ENCODE data around the gene SCIMP. TPM values are rescaled to one million over a fixed set of nuclear protein-coding genes. Genes with fewer than 3 reads are reported as not detected.

SCIMP gene
- total RNA-seq, 4 donors from 2014 or later, result 0.82 to 9.1 (median 2.6) TPM; not detected in 1

DNA sequence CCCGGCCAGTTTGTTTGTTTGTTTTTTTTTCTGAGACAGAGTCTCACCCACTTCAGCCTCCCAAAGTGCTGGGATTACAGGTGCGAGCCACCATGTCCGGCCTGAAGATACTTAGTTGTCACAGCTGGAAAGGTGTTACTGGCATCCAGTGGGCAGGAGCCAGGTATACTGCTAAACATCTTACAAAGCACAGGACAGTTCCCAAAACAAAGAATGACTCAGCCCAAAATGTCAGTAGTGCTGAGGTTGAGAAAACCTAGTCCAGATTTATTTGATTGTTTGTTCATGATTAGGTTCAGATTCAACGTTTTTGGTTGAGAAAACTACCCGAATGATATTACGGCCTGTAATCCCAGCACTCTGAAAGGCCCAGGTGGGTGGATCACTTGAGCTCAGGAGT is 28.8 kb upstream of the SCIMP start:
- 80 to 92% methylated on average over 3 to 6 of the region's 6 CpGs for WGBS, 2 donors (ENCODE audit: low coverage in 1 of 2)
- intact Hi-C loops (cut with DNase I; ENCODE audit: low total_unique reads), result no loop called here
- H3K4me1 ChIP-seq, result no peaks in the 10 kb centered on the region
- no peaks in the 10 kb centered on the region for H3K9me3 ChIP-seq
- no peaks in the 10 kb centered on the region for H3K36me3 ChIP-seq
- DNase-seq, result no peak
- H3K27ac ChIP-seq, result no peak overlapping the region
- TF ChIP-seq EP300 (IDR thresholded peaks at IDR 0.05; ENCODE audit: low read depth) (no peak), POLR2AphosphoS5 (IDR thresholded peaks at IDR 0.05) (no peak), POLR2A (IDR thresholded peaks at IDR 0.05) (no peak)
- TF ChIP-seq, protein P1, sequence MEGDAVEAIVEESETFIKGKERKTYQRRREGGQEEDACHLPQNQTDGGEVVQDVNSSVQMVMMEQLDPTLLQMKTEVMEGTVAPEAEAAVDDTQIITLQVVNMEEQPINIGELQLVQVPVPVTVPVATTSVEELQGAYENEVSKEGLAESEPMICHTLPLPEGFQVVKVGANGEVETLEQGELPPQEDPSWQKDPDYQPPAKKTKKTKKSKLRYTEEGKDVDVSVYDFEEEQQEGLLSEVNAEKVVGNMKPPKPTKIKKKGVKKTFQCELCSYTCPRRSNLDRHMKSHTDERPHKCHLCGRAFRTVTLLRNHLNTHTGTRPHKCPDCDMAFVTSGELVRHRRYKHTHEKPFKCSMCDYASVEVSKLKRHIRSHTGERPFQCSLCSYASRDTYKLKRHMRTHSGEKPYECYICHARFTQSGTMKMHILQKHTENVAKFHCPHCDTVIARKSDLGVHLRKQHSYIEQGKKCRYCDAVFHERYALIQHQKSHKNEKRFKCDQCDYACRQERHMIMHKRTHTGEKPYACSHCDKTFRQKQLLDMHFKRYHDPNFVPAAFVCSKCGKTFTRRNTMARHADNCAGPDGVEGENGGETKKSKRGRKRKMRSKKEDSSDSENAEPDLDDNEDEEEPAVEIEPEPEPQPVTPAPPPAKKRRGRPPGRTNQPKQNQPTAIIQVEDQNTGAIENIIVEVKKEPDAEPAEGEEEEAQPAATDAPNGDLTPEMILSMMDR (IDR thresholded peaks at IDR 0.05), result no peak
- no peaks in the 10 kb centered on the region for H3K27me3 ChIP-seq
- in situ Hi-C loops (cut with MboI; ENCODE audit: low pct_ligation_motif_present in 1 of 4, low pct_unique_long_range_greater_than_20kb in 1 of 4, low sequenced_read_pairs in 3 of 4), result no loop called here
- no peak overlapping the region for H3K4me3 ChIP-seq

DNA sequence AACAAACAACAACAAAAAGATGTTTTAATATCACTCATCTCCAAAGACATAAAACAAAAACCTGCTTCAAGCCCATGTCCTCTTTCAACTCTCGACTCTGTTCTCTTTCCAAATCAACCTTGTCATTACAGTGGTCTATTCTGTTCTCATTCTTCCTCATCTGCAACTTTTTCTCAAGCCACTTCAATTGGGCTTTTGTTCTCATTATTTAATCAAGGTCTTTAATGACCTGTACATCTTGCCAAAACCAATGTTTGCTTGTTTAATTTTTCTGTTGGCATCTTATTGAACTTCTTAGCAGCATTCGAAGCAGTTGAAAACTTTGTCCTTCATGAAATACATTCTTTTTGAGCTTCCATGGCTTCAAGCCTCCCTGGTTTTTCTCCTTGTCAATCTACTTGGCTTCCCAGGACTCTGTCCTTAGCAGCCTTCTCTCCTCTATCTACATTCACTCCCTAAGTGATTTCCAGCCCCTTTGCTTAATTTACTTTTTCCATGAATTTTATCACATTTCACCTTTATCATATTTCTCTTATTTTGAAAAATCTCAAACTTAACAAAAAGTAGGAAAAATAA is 27.8 kb upstream of the SCIMP start:
- Histone ChIP-seq H3K36me3 (no peaks in the 10 kb centered on the region), H3K27ac (no peak overlapping the region), H3K4me1 (no peaks in the 10 kb centered on the region), H3K27me3 (no peaks in the 10 kb centered on the region), H3K4me3 (no peak overlapping the region), H3K9me3 (no peaks in the 10 kb centered on the region)
- WGBS, 2 donors (ENCODE audit: low coverage in 1 of 2), result 31 to 36% methylated on average over 2 of the region's 2 CpGs
- TF ChIP-seq POLR2AphosphoS5 (IDR thresholded peaks at IDR 0.05) (no peak), EP300 (IDR thresholded peaks at IDR 0.05; ENCODE audit: low read depth) (no peak), POLR2A (IDR thresholded peaks at IDR 0.05) (no peak)
- TF ChIP-seq, protein P1 (IDR thresholded peaks at IDR 0.05), result no peak
- intact Hi-C loops (cut with DNase I; ENCODE audit: low total_unique reads) (no loop called here), in situ Hi-C loops (cut with MboI; ENCODE audit: low pct_ligation_motif_present in 1 of 4, low pct_unique_long_range_greater_than_20kb in 1 of 4, low sequenced_read_pairs in 3 of 4) (no loop called here)
- DNase-seq, result no peak

DNA sequence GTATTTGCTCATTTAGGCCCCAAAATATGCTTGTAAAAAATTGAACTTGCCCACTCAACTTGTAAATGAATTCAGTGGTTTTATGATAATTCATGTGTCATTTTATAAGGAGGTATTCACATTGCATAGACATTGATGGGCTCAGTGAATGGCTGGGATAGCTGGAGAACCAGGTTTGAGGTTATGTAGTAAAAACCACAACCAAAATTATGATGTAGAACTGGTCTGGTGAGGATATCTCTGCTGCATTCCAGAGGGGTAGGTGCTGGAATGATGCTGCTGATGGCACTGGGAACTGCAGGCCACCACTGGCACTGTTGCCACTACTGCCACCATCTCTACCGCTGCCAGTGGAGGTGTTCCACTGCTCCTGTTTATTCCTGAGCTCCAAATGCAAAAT is 25.9 kb upstream of the SCIMP start:
- 93% methylated on average over 1 of the region's 1 CpG; no CpG with 5 or more reads in 1 of the 2 donors for WGBS, 2 donors (ENCODE audit: low coverage in 1 of 2)
- Histone ChIP-seq H3K36me3 (no peaks in the 10 kb centered on the region), H3K27me3 (no peaks in the 10 kb centered on the region), H3K9me3 (no peaks in the 10 kb centered on the region), H3K27ac (no peak overlapping the region), H3K4me3 (no peak overlapping the region), H3K4me1 (no peaks in the 10 kb centered on the region)
- in situ Hi-C loops (cut with MboI; ENCODE audit: low pct_ligation_motif_present in 1 of 4, low pct_unique_long_range_greater_than_20kb in 1 of 4, low sequenced_read_pairs in 3 of 4) (no loop called here), intact Hi-C loops (cut with DNase I; ENCODE audit: low total_unique reads) (no loop called here)
- no peak for TF ChIP-seq EP300 (IDR thresholded peaks at IDR 0.05; ENCODE audit: low read depth)
- TF ChIP-seq, protein P1 (IDR thresholded peaks at IDR 0.05), result no peak
- TF ChIP-seq POLR2AphosphoS5 (IDR thresholded peaks at IDR 0.05), result no peak
- TF ChIP-seq POLR2A (IDR thresholded peaks at IDR 0.05), result no peak
- DNase-seq, result no peak

DNA sequence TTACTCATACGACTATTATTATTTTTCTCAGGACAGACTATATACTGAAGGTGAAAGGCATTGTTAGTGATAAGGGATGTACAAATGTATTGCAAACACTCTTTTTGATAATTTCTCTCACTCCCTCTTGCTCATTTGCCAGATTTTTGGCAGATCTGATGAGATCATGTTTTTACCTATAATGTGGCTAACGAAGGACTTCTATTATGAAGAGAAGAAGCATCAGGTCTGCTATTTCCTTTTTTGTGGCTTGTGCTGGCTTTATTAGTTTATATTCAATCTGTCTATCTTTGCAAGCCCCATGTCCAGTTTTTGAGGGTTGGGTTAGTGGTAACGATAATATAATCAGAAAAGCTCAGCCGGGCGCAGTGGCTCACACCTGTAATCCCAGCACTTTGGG is 22.5 kb upstream of the SCIMP start:
- in situ Hi-C loops (cut with MboI; ENCODE audit: low pct_ligation_motif_present in 1 of 4, low pct_unique_long_range_greater_than_20kb in 1 of 4, low sequenced_read_pairs in 3 of 4), result no loop called here
- 89 to 95% methylated on average over 5 of the region's 5 CpGs for WGBS, 2 donors (ENCODE audit: low coverage in 1 of 2)
- no peak for TF ChIP-seq POLR2A (IDR thresholded peaks at IDR 0.05)
- no peak for TF ChIP-seq POLR2AphosphoS5 (IDR thresholded peaks at IDR 0.05)
- TF ChIP-seq, protein P1 (IDR thresholded peaks at IDR 0.05), result no peak
- TF ChIP-seq EP300 (IDR thresholded peaks at IDR 0.05; ENCODE audit: low read depth), result no peak
- intact Hi-C loops (cut with DNase I; ENCODE audit: low total_unique reads), result no loop called here
- Histone ChIP-seq H3K27ac (no peak overlapping the region), H3K9me3 (no peaks in the 10 kb centered on the region), H3K4me1 (no peaks in the 10 kb centered on the region), H3K4me3 (no peak overlapping the region), H3K36me3 (no peaks in the 10 kb centered on the region), H3K27me3 (no peaks in the 10 kb centered on the region)
- DNase-seq, result no peak

Data from transverse colon (tissue), 4 donors.